ENCODE results near the gene ARHGEF28. TPM values are rescaled to one million over a fixed set of nuclear protein-coding genes. Genes with fewer than 3 reads are reported as not detected.

The ARHGEF28 gene
- total and polyA plus RNA-seq, 10 of the 15 experiments (the other 5 are each of a cell fraction or from before 2014, with no cell fraction given): 0.10 to 0.72 (median 0.22) TPM; not detected in 2

- CTCF ChIA-PET: no interaction called here
- RAD21 ChIA-PET (ENCODE audit: unreplicated experiment): interaction anchor here (1.1 kb wide), 1 partner anchor 69 kb away, joined by 3 read pairs; no protein-coding TSS in a partner anchor
- intact Hi-C loops (cut with micrococcal nuclease; ENCODE audit: unreplicated experiment): no loop called here
- Histone ChIP-seq H3K9ac (ENCODE audit: control insufficient read depth, insufficient read depth, low read length) (no peak overlapping the region), H2AFZ (ENCODE audit: control insufficient read depth, low read depth, low read length) (no peak overlapping the region), H3K27me3 (replicated peaks in 1 of 2; ENCODE audit: control insufficient read depth in 2 of 2, insufficient read depth in 2 of 2, low read length in 1 of 2) (no peaks in the 10 kb centered on the region; a peak in 2 of 4 replicates), H4K20me1 (ENCODE audit: control insufficient read depth, insufficient read depth) (no peaks in the 10 kb centered on the region), H3K36me3 (ENCODE audit: control insufficient read depth in 2 of 2, insufficient read depth in 2 of 2, low read length in 1 of 2) (no peaks in the 10 kb centered on the region), H3K79me2 (ENCODE audit: control insufficient read depth, insufficient read depth, low read length) (no peaks in the 10 kb centered on the region), H3K4me1 (ENCODE audit: control insufficient read depth, insufficient read depth, low read length) (no peaks in the 10 kb centered on the region), H3K4me3 (no peak overlapping the region), H3K4me2 (ENCODE audit: control insufficient read depth, insufficient read depth) (no peak overlapping the region), H3K27ac (ENCODE audit: control insufficient read depth, insufficient read depth) (no peak overlapping the region), H3K9me3 (replicated peaks; ENCODE audit: control insufficient read depth, insufficient read depth, low read length) (no peaks in the 10 kb centered on the region)
- 28% methylated on average over 4 of the region's 4 CpGs for WGBS (ENCODE audit: insufficient coverage, insufficient replicate concordance, low lambda C conversion rate, missing lambda C conversion rate)
- no peak for FAIRE-seq
- in situ Hi-C loops (cut with MboI): no loop called here
- POLR2A ChIA-PET: no interaction called here
- no TSS peak for BruUV-seq (replicated peaks)
- DNase-seq (ENCODE audit: low read depth, low spot score): no peak
- SMC1A ChIA-PET (ENCODE audit: uncharacterized antibody, unreplicated experiment): no interaction called here
- no peak for ATAC-seq
- TF ChIP-seq MEF2B (IDR thresholded peaks at IDR 0.05; ENCODE audit: partially characterized antibody, poor library complexity, severe bottlenecking): no peak
- TF ChIP-seq BCL3 (IDR thresholded peaks at IDR 0.05; ENCODE audit: borderline replicate concordance, insufficient read depth, low read depth, low read length, poor library complexity, severe bottlenecking): no peak
- TF ChIP-seq NKRF (conservative IDR thresholded peaks at IDR 0.05): no peak
- no peak for TF ChIP-seq ATF2 (IDR thresholded peaks at IDR 0.05; ENCODE audit: low read length)
- TF ChIP-seq ZBTB4 (CRISPR knock-in tag; IDR thresholded peaks at IDR 0.05): no peak
- no peak for TF ChIP-seq ATF3 (IDR thresholded peaks at IDR 0.05; ENCODE audit: borderline replicate concordance, extremely low read depth, low read depth, low read length)
- TF ChIP-seq SREBF2 (IDR thresholded peaks at IDR 0.05; ENCODE audit: low read length): no peak
- no peak for TF ChIP-seq TCF7 (IDR thresholded peaks at IDR 0.05; ENCODE audit: borderline replicate concordance)
- TF ChIP-seq JUNB (IDR thresholded peaks at IDR 0.05): no peak
- TF ChIP-seq ZZZ3 (IDR thresholded peaks at IDR 0.05; ENCODE audit: control insufficient read depth, insufficient read length, low read depth): no peak
- no peak for TF ChIP-seq BACH1 (IDR thresholded peaks at IDR 0.05; ENCODE audit: borderline replicate concordance)
- no peak for TF ChIP-seq TARDBP (IDR thresholded peaks at IDR 0.05; ENCODE audit: borderline replicate concordance)
These were observed 348.9 kb downstream of the ARHGEF28 start for GRCh38 chr5:73974871-73975360.

Data from GM12878 (cell line).